H9 (cell line): ENCODE measurements around the gene DIP2A. TPM values are rescaled to one million over a fixed set of nuclear protein-coding genes. Genes with fewer than 3 reads are reported as not detected.
A peak's percentile ranks its signal among the peaks of the same experiment; 100 is the strongest.

Source experiments
- DNase-seq: peaks from one replicate; pipeline ENCODE4 v3.0.0-alpha.2; 2017
- H2AFZ ChIP-seq: one replicate; pipeline ENCODE4 v1.6.1; 2013; ENCODE audit warnings: mild to moderate bottlenecking, low read length, control low read depth, moderate library complexity
- H2AK5ac ChIP-seq: 2 replicates; pipeline ENCODE4 v1.6.1; 2013; ENCODE audit warnings: low read length, control low read depth, mixed read lengths; ENCODE audit not compliant: insufficient read length
- H2BK120ac ChIP-seq: one replicate; pipeline ENCODE4 v1.6.1; 2013; ENCODE audit warnings: low read depth, mild to moderate bottlenecking, low read length, control low read depth, inconsistent platforms; ENCODE audit not compliant: poor library complexity, severe bottlenecking
- H2BK12ac ChIP-seq: 2 replicates; pipeline ENCODE4 v1.6.1; 2013; ENCODE audit warnings: low read length, control low read depth, mixed read lengths, low read depth; ENCODE audit not compliant: insufficient read length
- H2BK15ac ChIP-seq: 2 replicates; pipeline ENCODE4 v1.6.1; 2013; ENCODE audit warnings: low read depth, low read length, control low read depth
- H2BK20ac ChIP-seq: one replicate; pipeline ENCODE4 v1.6.1; 2013; ENCODE audit warnings: low read depth, mild to moderate bottlenecking, low read length, control low read depth, inconsistent platforms; ENCODE audit not compliant: poor library complexity, severe bottlenecking
- H2BK5ac ChIP-seq: 2 replicates; pipeline ENCODE4 v1.6.1; 2013; ENCODE audit warnings: low read length, control low read depth, mixed read lengths; ENCODE audit not compliant: insufficient read length
- H3K14ac ChIP-seq: 2 replicates; pipeline ENCODE4 v1.6.1; 2013; ENCODE audit warnings: low read length, control low read depth; ENCODE audit not compliant: insufficient read depth
- H3K18ac ChIP-seq: 2 replicates; pipeline ENCODE4 v1.6.1; 2013; ENCODE audit warnings: low read depth, mild to moderate bottlenecking, mixed read lengths, low read length, control low read depth; ENCODE audit not compliant: insufficient read length
- H3K23ac ChIP-seq: 2 replicates; pipeline ENCODE4 v1.6.1; 2013; ENCODE audit warnings: low read length, control low read depth, mixed read lengths, low read depth; ENCODE audit not compliant: insufficient read length
- H3K23me2 ChIP-seq: 2 replicates; pipeline ENCODE4 v1.6.1; 2013; ENCODE audit warnings: low read depth, mild to moderate bottlenecking, mixed read lengths, low read length, control low read depth; ENCODE audit not compliant: insufficient read length, poor library complexity, severe bottlenecking
- H3K27ac ChIP-seq: 2 replicates; pipeline ENCODE4 v1.5.1; 2013; ENCODE audit warnings: low read length, control low read depth, mixed read lengths, low read depth; ENCODE audit not compliant: insufficient read length
- H3K27me3 ChIP-seq: 2 replicates; pipeline ENCODE4 v1.6.1; 2013; ENCODE audit warnings: low read length, control low read depth, inconsistent platforms; ENCODE audit not compliant: insufficient read depth
- H3K4ac ChIP-seq: 2 replicates; pipeline ENCODE4 v1.6.1; 2013; ENCODE audit warnings: low read depth, mild to moderate bottlenecking, control low read depth, inconsistent platforms, low read length, moderate library complexity
- H3K4me1 ChIP-seq: 2 replicates; pipeline ENCODE4 v1.6.1; 2013; ENCODE audit warnings: low read length, control low read depth, inconsistent platforms; ENCODE audit not compliant: insufficient read depth
- H3K4me2 ChIP-seq: 2 replicates; pipeline ENCODE4 v1.6.1; 2013; ENCODE audit warnings: low read length, control low read depth, mixed read lengths; ENCODE audit not compliant: insufficient read length, insufficient read depth
- H3K56ac ChIP-seq: 2 replicates; pipeline ENCODE4 v1.6.1; 2013; ENCODE audit warnings: low read depth, mild to moderate bottlenecking, mixed read lengths, low read length, control low read depth; ENCODE audit not compliant: insufficient read length
- H3K79me1 ChIP-seq: 2 replicates; pipeline ENCODE4 v1.6.1; 2013; ENCODE audit warnings: low read depth, mild to moderate bottlenecking, moderate library complexity, low read length, control low read depth, inconsistent platforms; ENCODE audit not compliant: insufficient read depth, poor library complexity, severe bottlenecking
- H3K79me2 ChIP-seq: 2 replicates; pipeline ENCODE4 v1.6.1; 2013; ENCODE audit warnings: low read length, control low read depth, inconsistent platforms; ENCODE audit not compliant: insufficient read depth
- H3K9ac ChIP-seq: 2 replicates; pipeline ENCODE4 v1.6.1; 2013; ENCODE audit warnings: low read length, control low read depth, mixed read lengths; ENCODE audit not compliant: insufficient read length; ENCODE audit errors: extremely low read depth
- H3K9me3 ChIP-seq: one replicate; pipeline ENCODE4 v1.6.1; 2013; ENCODE audit warnings: low read depth, low read length, inconsistent platforms; ENCODE audit not compliant: control insufficient read depth
- H3T11ph ChIP-seq: one replicate; pipeline ENCODE4 v1.6.1; 2013; ENCODE audit warnings: mild to moderate bottlenecking, low read length, control low read depth, inconsistent platforms
- H4K20me1 ChIP-seq: one replicate; pipeline ENCODE4 v1.6.1; 2013; ENCODE audit not compliant: control insufficient read depth, insufficient read length, insufficient read depth
- H4K5ac ChIP-seq: 2 replicates; pipeline ENCODE4 v1.6.1; 2013; ENCODE audit warnings: low read depth, mild to moderate bottlenecking, mixed read lengths, low read length, control low read depth; ENCODE audit not compliant: insufficient read length
- H4K8ac ChIP-seq: replicated peaks from 2 replicates; pipeline ENCODE4 v1.6.1; 2013; ENCODE audit warnings: low read length, control low read depth, mixed read lengths, low read depth; ENCODE audit not compliant: insufficient read length
- H4K91ac ChIP-seq: 2 replicates; pipeline ENCODE4 v1.6.1; 2013; ENCODE audit warnings: low read depth, mild to moderate bottlenecking, moderate library complexity, mixed read lengths, low read length, control low read depth; ENCODE audit not compliant: insufficient read length
- H3K27ac Mint-ChIP-seq, 3 experiments: 2 replicates in 2 of 3; 3 replicates in 1 of 3; pipeline ENCODE4 v1.8.0; 2020 to 2021; ENCODE audit warnings: mixed read lengths in 3 of 3, mild to moderate bottlenecking in 1 of 3, moderate library complexity in 1 of 3
- H3K27me3 Mint-ChIP-seq: 2 replicates; pipeline ENCODE4 v1.8.0; 2021; ENCODE audit warnings: low read depth, mild to moderate bottlenecking, moderate library complexity, mixed read lengths
- H3K36me3 Mint-ChIP-seq, 3 experiments: 2 replicates in 2 of 3; 3 replicates in 1 of 3; pipeline ENCODE4 v1.8.0; 2020 to 2021; ENCODE audit warnings: low read depth in 3 of 3, mixed read lengths in 3 of 3; ENCODE audit not compliant: insufficient read depth in 1 of 3
- H3K4me1 Mint-ChIP-seq, 2 experiments: 2 replicates each; pipeline ENCODE4 v1.8.0; 2020; ENCODE audit warnings: mixed read lengths in 2 of 2
- H3K4me3 Mint-ChIP-seq, 2 experiments: 2 replicates in 1 of 2; 3 replicates in 1 of 2; pipeline ENCODE4 v1.8.0; 2020 to 2021; ENCODE audit warnings: mild to moderate bottlenecking in 2 of 2, mixed read lengths in 2 of 2, moderate library complexity in 1 of 2
- H3K9me3 Mint-ChIP-seq, 2 experiments: 2 replicates in 1 of 2; 3 replicates in 1 of 2; pipeline ENCODE4 v1.8.0; 2020; ENCODE audit warnings: mild to moderate bottlenecking in 2 of 2, mixed read lengths in 2 of 2, moderate library complexity in 1 of 2
- CTCF ChIP-seq: fragments of 200-600 bp; sonication (generic); conservative IDR thresholded peaks from 3 replicates; pipeline ENCODE4 v1.8.0; 2021; ENCODE audit warnings: antibody characterized with exemption, mild to moderate bottlenecking
- WGBS: extraction: QIAGEN DNeasy Blood & Tissue Kit; methylation state at CpG from one replicate; pipeline ENCODE4 v1.1.7; 2013; ENCODE audit warnings: missing lambda C conversion rate, low lambda C conversion rate, mixed read lengths; ENCODE audit not compliant: insufficient read length; ENCODE audit errors: extremely low coverage; 5-methylcytosine and 5-hydroxymethylcytosine counted together
- total RNA-seq: library from RNA; stranded (reverse); gene quantifications from 2 replicates; pipeline ENCODE4 v1.2.1, GENCODE V29; 2021

The DIP2A gene
- total RNA-seq, 1 experiment from 2014 or later = 25.2 TPM

GRCh38 chr21:46604329-46604974 lies 145.8 kb downstream of the DIP2A start:
- Histone ChIP-seq H2AK5ac (no peak overlapping the region), H3K18ac (no peak overlapping the region), H3K23ac (no peak overlapping the region), H2BK120ac (no peak overlapping the region), H4K5ac (no peak overlapping the region), H3K4ac (no peak overlapping the region), H3K56ac (no peak overlapping the region), H3K9me3 (no peaks in the 10 kb centered on the region), H4K20me1 (no peaks in the 10 kb centered on the region), H3K14ac (no peak overlapping the region), H3K27ac (no peak overlapping the region), H3K79me2 (no peaks in the 10 kb centered on the region), H3K23me2 (no peaks in the 10 kb centered on the region), H2BK15ac (no peak overlapping the region), H4K8ac (no peak overlapping the region), H3K9ac (no peak overlapping the region), H3K79me1 (no peaks in the 10 kb centered on the region), H3K4me1 (no peaks in the 10 kb centered on the region), H2AFZ (no peak overlapping the region), H2BK20ac (no peak overlapping the region), H2BK5ac (no peak overlapping the region), H3T11ph (no peak overlapping the region), H4K91ac (no peak overlapping the region), H3K4me2 (no peak overlapping the region), H3K27me3 (no peaks in the 10 kb centered on the region), H2BK12ac (no peak overlapping the region)
- Mint-ChIP-seq H3K36me3 (no peaks in the 10 kb centered on the region; a peak in 1 of 7 replicates), H3K27me3 (peaks cover 10% of the 10 kb centered on the region), H3K27ac (0 out of 7 replicates have a peak overlapping the region, but pooled peaks of 1 of the 3 experiments have one; percentile 30), H3K4me1 (peaks cover 16 to 32% of the 10 kb centered on the region in 2 experiments), H3K4me3 (no peak overlapping the region; a peak in 1 of 5 replicates), H3K9me3 (no peaks in the 10 kb centered on the region)
- no CpG with 5 or more reads among the region's 9 CpGs for WGBS
- no peak for TF ChIP-seq CTCF
- DNase-seq = no peak
